GM19025 (cell line): ENCODE results near the gene CALY.

Experiments used
- ATAC-seq: cut with Tn5 transposase; IDR thresholded peaks from one replicate; pipeline ENCODE4 v1.9.1; 2021; ENCODE audit warnings: mild to moderate bottlenecking, low read depth, moderate library complexity; ENCODE audit not compliant: unreplicated experiment

The CALY gene

GRCh38 chr10:133295426-133296320 is 41.0 kb downstream of the CALY start:
- no peak for ATAC-seq

- ATAC-seq = no peak
Observed at GRCh38 chr10:133294189-133294588, 42.5 kb downstream of the CALY start.

- no peak for ATAC-seq
Observed at GRCh38 chr10:133293810-133294119, 42.9 kb downstream of the CALY start.

GRCh38 chr10:133292919-133293809 is 43.5 kb downstream of the CALY start:
- no peak for ATAC-seq

- no peak for ATAC-seq
Observed at GRCh38 chr10:133289761-133290160, 46.9 kb downstream of the CALY start.

- no peak for ATAC-seq
Observed at GRCh38 chr10:133287832-133288500, 48.7 kb downstream of the CALY start.

GRCh38 chr10:133286366-133286765 is 50.3 kb downstream of the CALY start:
- no peak for ATAC-seq

- ATAC-seq = no peak
Observed at GRCh38 chr10:133285217-133285616, 51.5 kb downstream of the CALY start.

- no peak for ATAC-seq
Observed at GRCh38 chr10:133283931-133284330, 52.8 kb downstream of the CALY start.

GRCh38 chr10:133282846-133283390 is 53.8 kb downstream of the CALY start:
- ATAC-seq = no peak

GRCh38 chr10:133281628-133282372 is 54.9 kb downstream of the CALY start:
- ATAC-seq = no peak

- ATAC-seq = no peak
Observed at GRCh38 chr10:133281084-133281483, 55.6 kb downstream of the CALY start.

- no peak for ATAC-seq
Observed at GRCh38 chr10:133280391-133281059, 56.2 kb downstream of the CALY start.

- ATAC-seq = no peak
Observed at GRCh38 chr10:133279326-133280226, 57.1 kb downstream of the CALY start.

GRCh38 chr10:133278577-133279265 is 58.0 kb downstream of the CALY start:
- ATAC-seq = peak; percentile 31

GRCh38 chr10:133277993-133278576 is 58.6 kb downstream of the CALY start:
- no peak for ATAC-seq

GRCh38 chr10:133277277-133277992 is 59.3 kb downstream of the CALY start:
- no peak for ATAC-seq
